ENCODE measurements around the gene FCRLB.
A peak's percentile ranks its signal among the peaks of the same experiment; 100 is the strongest.
"Not testable (repeated sequence)": the region's sequence is repeated elsewhere in the genome, so short reads cannot be mapped to it uniquely, and the experiment has no call there.

FCRLB gene, protein sequence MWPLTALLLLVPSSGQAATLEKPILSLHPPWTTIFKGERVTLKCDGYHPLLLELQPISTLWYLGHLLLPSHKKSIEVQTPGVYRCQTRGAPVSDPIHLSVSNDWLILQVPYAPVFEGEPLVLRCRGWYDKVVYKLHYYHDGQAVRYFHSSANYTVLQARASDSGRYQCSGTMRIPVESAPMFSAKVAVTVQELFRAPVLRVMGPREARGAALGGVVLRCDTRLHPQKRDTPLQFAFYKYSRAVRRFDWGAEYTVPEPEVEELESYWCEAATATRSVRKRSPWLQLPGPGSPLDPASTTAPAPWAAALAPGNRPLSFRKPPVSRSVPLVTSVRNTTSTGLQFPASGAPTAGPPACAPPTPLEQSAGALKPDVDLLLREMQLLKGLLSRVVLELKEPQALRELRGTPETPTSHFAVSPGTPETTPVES

DNA sequence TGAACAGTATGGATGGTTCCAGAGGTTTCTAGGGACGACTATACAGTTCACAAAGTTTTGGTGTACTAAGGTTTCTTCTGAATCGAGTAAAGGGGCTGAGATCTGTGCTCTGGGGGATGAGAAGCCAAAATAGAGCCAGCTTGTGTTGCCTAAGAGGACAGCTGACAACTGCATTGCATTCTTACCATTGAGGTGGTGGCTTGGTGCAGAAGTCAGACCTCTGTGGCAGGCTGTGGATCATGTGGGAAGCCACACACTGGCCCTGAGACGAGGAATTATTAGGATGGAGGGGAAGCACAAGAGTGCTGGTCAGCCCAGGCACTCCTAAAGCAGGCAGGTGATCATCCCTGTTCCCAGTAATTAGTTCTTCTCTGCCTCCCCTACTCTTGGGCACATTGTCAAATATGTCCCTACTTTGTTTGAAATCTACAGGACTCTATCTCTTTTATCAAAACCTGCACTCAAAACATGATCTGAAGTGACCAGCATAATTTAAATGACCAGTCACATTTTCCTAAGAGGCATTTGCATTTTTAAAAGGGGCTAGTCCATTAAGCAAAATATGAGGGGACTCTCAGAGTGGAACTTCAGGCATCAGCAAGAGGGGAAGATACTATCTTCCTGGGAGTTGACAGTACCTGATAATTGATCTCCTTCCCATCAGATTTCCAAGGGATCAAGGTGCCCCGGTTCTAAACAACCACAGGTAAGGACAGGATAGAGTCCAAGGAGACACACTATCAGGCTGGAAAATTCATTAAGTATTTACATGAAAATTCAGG lies at the start of gene FCRLB:
Gene FCRLB (plus strand): TSS at position 589 of the 782 bp plus-strand sequence. CDS start 1,129 bp downstream, outside the sequence.
- no peak for DNase-seq (ENCODE audit: low spot score)

GRCh38 chr1:161673437-161673836 lies 47.9 kb upstream of the FCRLB start:
- DNase-seq (ENCODE audit: low spot score), result not testable (repeated sequence)

DNA sequence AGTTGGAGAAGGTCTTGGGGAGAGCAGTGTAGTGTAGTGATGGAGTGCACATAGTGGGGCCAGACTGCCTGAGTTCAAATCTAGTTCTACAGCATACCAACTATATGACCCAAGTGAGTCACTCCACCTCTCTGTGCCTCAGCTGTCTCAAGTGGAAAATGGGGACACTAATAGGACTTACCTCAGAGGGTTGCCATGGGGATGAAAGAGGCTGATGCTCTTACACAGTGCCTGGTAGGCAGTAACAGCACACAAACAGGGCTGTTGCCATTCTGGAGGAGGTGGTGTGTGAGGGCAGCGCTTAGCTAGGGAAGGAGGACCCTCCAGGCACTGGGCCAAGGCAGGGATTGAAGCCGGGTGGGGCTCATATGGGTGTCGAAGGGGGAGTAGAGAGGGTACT lies 46.9 kb upstream of the FCRLB start:
- DNase-seq (ENCODE audit: low spot score), result not testable (repeated sequence)

GRCh38 chr1:161674908-161675307 lies 46.4 kb upstream of the FCRLB start:
- DNase-seq (ENCODE audit: low spot score), result not testable (repeated sequence)

- peak; percentile 25 for DNase-seq (ENCODE audit: low spot score)
These were observed 44.9 kb upstream of the FCRLB start for GRCh38 chr1:161676441-161676840.

GRCh38 chr1:161676958-161677689 lies 44.2 kb upstream of the FCRLB start:
- DNase-seq (ENCODE audit: low spot score), result no peak

DNA sequence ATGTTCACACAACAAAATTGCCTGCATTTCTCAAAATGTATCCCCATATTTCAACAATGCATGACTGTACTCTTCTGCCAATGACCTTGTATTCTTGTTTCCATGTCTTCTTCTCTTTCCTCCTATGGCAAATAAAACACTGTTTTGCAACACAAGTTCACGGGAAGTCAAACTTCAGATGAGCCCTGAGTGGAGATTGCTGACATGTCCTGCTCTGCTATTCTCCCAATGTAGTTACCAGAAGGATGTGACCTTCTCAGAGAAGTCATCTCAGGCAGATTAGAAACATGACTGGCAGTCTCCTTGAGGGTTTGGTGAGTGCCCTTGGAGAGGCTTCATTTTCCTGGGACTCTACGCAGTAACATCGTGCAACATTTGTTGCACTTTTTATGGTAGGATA lies 42.8 kb upstream of the FCRLB start:
- DNase-seq (ENCODE audit: low spot score), result no peak

DNA sequence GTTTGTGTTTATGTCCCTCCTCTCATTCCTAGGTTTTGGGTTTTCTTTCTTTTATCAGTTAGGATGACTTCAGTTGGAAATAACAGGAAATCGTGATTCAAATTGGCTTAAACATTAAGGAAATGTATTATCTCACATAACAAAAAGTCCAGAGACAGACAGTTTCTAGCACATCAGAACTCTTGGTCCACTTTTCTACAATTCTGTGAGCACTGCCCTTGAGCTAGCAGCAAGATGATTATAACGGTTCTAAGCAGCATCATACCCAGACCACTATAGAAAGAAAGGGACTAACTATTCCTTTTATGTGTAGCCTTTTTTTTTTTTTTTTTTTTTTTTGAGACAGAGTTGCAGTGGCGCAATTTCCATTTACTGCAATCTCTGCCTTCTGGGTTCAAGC lies 39.5 kb upstream of the FCRLB start:
- no peak for DNase-seq (ENCODE audit: low spot score)

- no peak for DNase-seq (ENCODE audit: low spot score)
These were observed 32.4 kb upstream of the FCRLB start for GRCh38 chr1:161688946-161689345.

GRCh38 chr1:161691846-161692245 lies 29.5 kb upstream of the FCRLB start:
- DNase-seq (ENCODE audit: low spot score), result no peak

- DNase-seq (ENCODE audit: low spot score), result not testable (repeated sequence)
These were observed 28.2 kb upstream of the FCRLB start for GRCh38 chr1:161693020-161693712.

DNA sequence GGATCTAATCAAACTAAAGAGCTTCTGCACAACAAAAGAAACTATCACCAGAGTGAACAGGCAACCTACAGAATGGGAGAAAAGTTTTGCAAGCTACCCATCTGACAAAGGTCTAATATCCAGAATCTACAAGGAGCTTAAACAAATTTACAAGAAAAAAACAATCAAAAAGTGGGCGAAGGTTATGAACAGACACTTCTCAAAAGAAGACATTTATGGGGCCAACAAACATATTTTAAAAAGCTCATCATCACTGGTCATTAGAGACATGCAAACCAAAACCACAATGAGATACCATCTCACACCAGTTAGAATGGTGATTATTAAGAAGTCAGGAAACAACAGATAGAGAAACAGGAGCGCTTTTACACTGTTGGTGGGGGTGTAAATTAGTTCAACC lies 23.0 kb upstream of the FCRLB start:
- DNase-seq (ENCODE audit: low spot score), result not testable (repeated sequence)

DNA sequence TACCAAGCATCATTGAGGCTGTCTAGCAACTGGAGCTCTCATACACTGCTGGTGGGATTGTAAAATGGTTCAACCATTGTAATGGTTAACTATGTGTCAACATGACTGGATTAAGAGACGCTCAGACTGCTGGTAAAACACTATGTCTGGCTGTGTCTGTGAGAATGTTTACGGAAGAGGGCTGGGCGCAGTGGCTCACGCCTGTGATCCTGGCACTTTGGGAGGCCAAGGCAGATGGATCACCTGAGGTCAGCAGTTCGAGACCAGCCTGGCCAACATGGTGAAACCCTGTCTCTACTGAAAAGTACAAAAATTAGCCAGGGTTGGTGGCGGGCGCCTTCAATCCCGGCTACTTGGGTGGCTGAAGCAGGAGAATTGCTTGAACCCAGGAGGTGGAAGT lies 19.1 kb upstream of the FCRLB start:
- no peak for DNase-seq (ENCODE audit: low spot score)

DNA sequence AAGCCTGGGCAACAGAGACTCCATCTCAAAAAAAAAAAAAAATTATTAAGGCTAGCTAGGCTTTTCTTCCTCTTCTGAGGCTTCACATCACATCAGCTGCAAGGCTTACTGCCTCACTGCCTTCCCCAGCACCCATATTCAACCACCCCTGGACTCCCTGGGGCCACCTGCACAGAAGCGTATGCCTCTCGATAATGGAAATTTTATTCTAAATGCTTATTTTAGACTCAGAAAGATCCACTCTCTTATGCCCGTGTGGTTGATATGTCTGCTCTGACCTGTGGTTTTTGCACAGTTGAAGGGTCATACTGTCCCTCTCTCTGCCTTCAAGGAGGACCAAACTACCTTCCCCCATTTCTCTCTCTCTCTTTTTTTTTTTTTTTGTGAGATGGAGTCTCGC lies 15.8 kb upstream of the FCRLB start:
- DNase-seq (ENCODE audit: low spot score), result no peak

DNA sequence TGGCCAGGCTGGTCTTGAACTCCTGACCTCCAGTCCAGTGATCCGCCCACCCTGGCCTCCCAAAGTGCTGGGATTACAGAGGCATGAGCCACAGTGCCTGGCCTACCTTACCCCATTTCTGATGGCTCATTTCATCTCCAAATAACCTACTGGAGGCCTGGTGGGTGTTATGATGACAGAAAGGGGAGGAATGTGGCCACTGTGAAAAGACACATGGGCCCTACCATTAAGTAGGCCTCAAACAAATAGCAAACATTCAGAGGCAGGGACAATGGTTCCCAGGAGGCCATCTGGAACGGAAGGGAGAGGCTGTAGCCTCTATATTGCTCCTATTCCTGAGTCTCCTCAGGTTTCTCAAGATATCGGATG lies 15.2 kb upstream of the FCRLB start:
- no peak for DNase-seq (ENCODE audit: low spot score)

DNA sequence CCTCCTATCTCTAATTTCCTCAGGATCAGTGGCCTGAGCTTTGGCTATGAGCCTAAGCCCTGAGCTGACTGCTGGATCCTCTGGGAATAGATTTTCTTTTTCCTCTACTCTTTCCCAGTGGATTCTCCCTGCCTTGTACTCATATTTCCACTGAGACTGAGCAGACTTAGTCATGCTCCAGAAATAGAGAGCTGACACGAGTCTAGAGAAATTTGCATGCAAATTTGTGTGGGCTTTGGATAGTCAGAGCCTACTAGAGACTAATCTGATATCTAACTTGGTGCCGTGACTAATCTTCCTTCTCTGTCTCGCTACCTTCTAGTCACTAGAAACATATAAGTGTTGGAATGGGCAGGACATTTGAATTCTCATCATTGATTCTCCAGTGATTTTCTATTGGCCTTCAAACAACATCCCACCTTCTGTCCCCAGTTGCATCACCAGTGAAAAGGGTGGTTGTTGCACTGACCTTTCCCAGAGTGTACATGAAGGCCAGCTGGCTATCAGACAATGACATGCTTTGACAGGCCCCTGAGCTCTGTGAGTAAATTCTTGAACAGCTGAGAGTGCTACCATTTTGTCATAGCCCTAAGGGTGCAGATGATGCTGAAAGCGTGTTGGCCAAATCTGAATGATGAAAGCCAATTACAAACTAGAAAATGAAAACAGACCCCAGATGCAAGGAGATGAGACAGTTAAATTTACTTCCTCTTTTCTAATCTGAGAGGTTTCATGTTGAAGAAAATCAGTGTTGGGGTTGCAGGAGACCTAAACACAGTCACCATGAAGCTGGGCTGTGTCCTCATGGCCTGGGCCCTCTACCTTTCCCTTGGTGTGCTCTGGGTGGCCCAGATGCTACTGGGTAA lies 14.6 kb upstream of the FCRLB start, which contains the start of gene FCRLA:
Gene FCRLA (plus strand): TSS at position 748 of the 866 bp plus-strand sequence. CDS start 36 bp downstream, at position 784.
- DNase-seq (ENCODE audit: low spot score), result peak; percentile 13

DNA sequence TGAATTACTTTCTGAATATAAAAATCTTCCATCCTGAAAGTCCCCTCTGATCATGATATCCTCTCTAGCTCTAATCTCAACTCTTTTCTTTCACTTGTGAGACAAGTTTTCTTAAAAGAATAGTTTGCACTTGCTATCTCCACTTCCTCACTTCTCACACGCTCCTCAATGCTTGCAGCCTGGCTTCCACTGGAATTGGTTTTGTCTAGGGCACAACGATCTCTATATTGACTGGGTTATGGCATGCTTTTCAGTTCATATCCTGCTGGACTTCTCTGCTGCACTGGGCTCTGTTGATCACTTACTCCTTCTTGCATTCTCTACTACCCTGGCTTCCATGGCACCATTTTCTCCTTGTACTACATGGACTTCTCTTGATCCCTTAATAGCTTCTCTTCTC lies 13.8 kb upstream of the FCRLB start:
- no peak for DNase-seq (ENCODE audit: low spot score)

- no peak for DNase-seq (ENCODE audit: low spot score)
These were observed 12.0 kb upstream of the FCRLB start for GRCh38 chr1:161709373-161709772.

- no peak for DNase-seq (ENCODE audit: low spot score)
These were observed 10.8 kb upstream of the FCRLB start for GRCh38 chr1:161710560-161710959.

GRCh38 chr1:161718559-161719324 lies 2.6 kb upstream of the FCRLB start:
- peak; percentile 10 for DNase-seq (ENCODE audit: low spot score)

Data from Ammon's horn (tissue), 1 donor.